WTC11 (cell line): Measurements from ENCODE around the gene ASB1. TPM values are rescaled to one million over a fixed set of nuclear protein-coding genes. Genes with fewer than 3 reads are reported as not detected.

ENCODE experiments used
- ATAC-seq: fragments of 200-7000 bp; cut with Tn5 transposase; 2 replicates; pipeline ENCODE4 v1.10.0; 2021; ENCODE audit warnings: mild to moderate bottlenecking, moderate library complexity
- CTCF ChIA-PET: fragments of 300-600 bp; sonication (Branson Sonifier 250); formaldehyde crosslinking; loops from one replicate; lab custom pipeline; 2021; ENCODE audit warnings: antibody characterized with exemption; lab: Charles Lee
- POLR2A ChIA-PET: fragments of 350-600 bp; sonication (Branson Sonifier 250); formaldehyde crosslinking; loops from one replicate; lab custom pipeline; 2021; ENCODE audit warnings: antibody characterized with exemption; lab: Charles Lee
- DNase-seq: peaks from one replicate; pipeline ENCODE4 v3.0.0; 2021; ENCODE audit warnings: low spot score
- H3K27ac Mint-ChIP-seq: 2 replicates; pipeline ENCODE4 v1.8.0; 2021; ENCODE audit warnings: mixed read lengths
- H3K27me3 Mint-ChIP-seq: 2 replicates; pipeline ENCODE4 v1.8.0; 2021; ENCODE audit warnings: low read depth, mild to moderate bottlenecking, moderate library complexity, mixed read lengths
- H3K36me3 Mint-ChIP-seq: 2 replicates; pipeline ENCODE4 v1.8.0; 2021; ENCODE audit warnings: mixed read lengths
- H3K4me1 Mint-ChIP-seq: 2 replicates; pipeline ENCODE4 v1.8.0; 2022; ENCODE audit warnings: mixed read lengths
- H3K4me3 Mint-ChIP-seq: 2 replicates; pipeline ENCODE4 v1.8.0; 2021; ENCODE audit warnings: mild to moderate bottlenecking, moderate library complexity, mixed read lengths
- H3K9me3 Mint-ChIP-seq: 2 replicates; pipeline ENCODE4 v1.8.0; 2021; ENCODE audit warnings: mixed read lengths
- AR ChIP-seq: fragments of 250-450 bp; sonication (Bioruptor Pico); IDR thresholded peaks from 2 replicates; pipeline ENCODE4 v1.9.0; 2021; ENCODE audit warnings: mild to moderate bottlenecking
- ARID4B ChIP-seq: sonication (generic); formaldehyde crosslinking; IDR thresholded peaks from 2 replicates; pipeline ENCODE4 v1.8.0; 2023; ENCODE audit warnings: missing genetic modification reagents, mild to moderate bottlenecking, borderline replicate concordance
- ATF3 ChIP-seq: sonication (generic); formaldehyde crosslinking; conservative IDR thresholded peaks from 2 replicates; pipeline ENCODE4 v1.8.1; 2022; ENCODE audit warnings: mild to moderate bottlenecking, missing genetic modification reagents
- CREB1 ChIP-seq: sonication (generic); formaldehyde crosslinking; IDR thresholded peaks from 2 replicates; pipeline ENCODE4 v1.8.0; 2023; ENCODE audit warnings: mild to moderate bottlenecking, missing genetic modification reagents
- E2F4 ChIP-seq: sonication (generic); formaldehyde crosslinking; IDR thresholded peaks from 2 replicates; pipeline ENCODE4 v1.8.1; 2022; ENCODE audit warnings: low read depth, mild to moderate bottlenecking, moderate library complexity, missing genetic modification reagents, borderline replicate concordance
- E2F5 ChIP-seq: sonication (generic); formaldehyde crosslinking; IDR thresholded peaks from 2 replicates; pipeline ENCODE4 v1.8.1; 2022; ENCODE audit warnings: mild to moderate bottlenecking, moderate library complexity, missing genetic modification reagents
- ETV6 ChIP-seq: sonication (generic); formaldehyde crosslinking; IDR thresholded peaks from 2 replicates; pipeline ENCODE4 v1.8.1; 2022; ENCODE audit warnings: mild to moderate bottlenecking, missing genetic modification reagents
- GRHL2 ChIP-seq: fragments of 250-450 bp; sonication (Bioruptor Pico); IDR thresholded peaks from 2 replicates; pipeline ENCODE4 v1.8.0; 2022; ENCODE audit warnings: mild to moderate bottlenecking, moderate library complexity; ENCODE audit not compliant: insufficient replicate concordance, severe bottlenecking
- MLX ChIP-seq: sonication (generic); formaldehyde crosslinking; IDR thresholded peaks from 2 replicates; pipeline ENCODE4 v1.8.1; 2023; ENCODE audit warnings: mild to moderate bottlenecking, missing genetic modification reagents, moderate library complexity
- OVOL2 ChIP-seq: fragments of 250-450 bp; sonication (Bioruptor Pico); IDR thresholded peaks from 2 replicates; pipeline ENCODE4 v1.9.0; 2021; ENCODE audit warnings: mild to moderate bottlenecking, borderline replicate concordance
- TCF7 ChIP-seq: sonication (generic); formaldehyde crosslinking; IDR thresholded peaks from 2 replicates; pipeline ENCODE4 v1.8.0; 2022; ENCODE audit warnings: mild to moderate bottlenecking, low read depth, missing genetic modification reagents, moderate library complexity
- USF2 ChIP-seq: sonication (generic); formaldehyde crosslinking; IDR thresholded peaks from 2 replicates; pipeline ENCODE4 v1.8.1; 2023; ENCODE audit warnings: mild to moderate bottlenecking, missing genetic modification reagents, moderate library complexity
- ZBTB43 ChIP-seq: sonication (generic); formaldehyde crosslinking; IDR thresholded peaks from 2 replicates; pipeline ENCODE4 v1.8.1; 2023; ENCODE audit warnings: mild to moderate bottlenecking, missing genetic modification reagents
- ZMAT4 ChIP-seq: fragments of 250-450 bp; sonication (Bioruptor Pico); IDR thresholded peaks from 2 replicates; pipeline ENCODE4 v1.9.0; 2021; ENCODE audit warnings: mild to moderate bottlenecking
- ZNF138 ChIP-seq: sonication (generic); formaldehyde crosslinking; conservative IDR thresholded peaks from 2 replicates; pipeline ENCODE4 v1.8.1; 2022; ENCODE audit warnings: mild to moderate bottlenecking, moderate library complexity, missing genetic modification reagents
- ZNF232 ChIP-seq: sonication (generic); formaldehyde crosslinking; IDR thresholded peaks from 2 replicates; pipeline ENCODE4 v1.8.0; 2022; ENCODE audit warnings: mild to moderate bottlenecking, missing genetic modification reagents
- ZNF263 ChIP-seq: sonication (generic); formaldehyde crosslinking; IDR thresholded peaks from 2 replicates; pipeline ENCODE4 v1.8.1; 2022; ENCODE audit warnings: low read depth, mild to moderate bottlenecking, moderate library complexity, missing genetic modification reagents
- ZNF317 ChIP-seq: sonication (generic); formaldehyde crosslinking; IDR thresholded peaks from 2 replicates; pipeline ENCODE4 v1.8.1; 2023; ENCODE audit warnings: low read depth, mild to moderate bottlenecking, moderate library complexity, missing genetic modification reagents, borderline replicate concordance
- ZNF416 ChIP-seq: fragments of 250-450 bp; sonication (Bioruptor Pico); IDR thresholded peaks from 2 replicates; pipeline ENCODE4 v1.9.0; 2021; ENCODE audit warnings: mild to moderate bottlenecking, inconsistent platforms
- ZNF512 ChIP-seq: sonication (generic); formaldehyde crosslinking; IDR thresholded peaks from 2 replicates; pipeline ENCODE4 v1.8.1; 2022; ENCODE audit warnings: missing genetic modification reagents, borderline replicate concordance
- total RNA-seq: library from RNA; stranded (reverse); gene quantifications from 3 replicates; pipeline ENCODE4 v1.2.3, GENCODE V29; 2021

ASB1 gene
- total RNA-seq, 1 experiment from 2014 or later: 43.9 TPM

GRCh38 chr2:238387332-238387731 lies 39.4 kb upstream of the ASB1 start:
- Mint-ChIP-seq H3K4me1 (peaks cover 4% of the 10 kb centered on the region; the same call in 1 of the 2 replicates), H3K9me3 (peaks cover 8% of the 10 kb centered on the region), H3K27me3 (no peaks in the 10 kb centered on the region), H3K36me3 (peaks cover 14% of the 10 kb centered on the region), H3K4me3 (no peak overlapping the region)
- no peak for ATAC-seq
- POLR2A ChIA-PET: no interaction called here
- TF ChIP-seq CREB1 (CRISPR knock-in tag): no peak
- TF ChIP-seq TCF7: no peak
- no peak for TF ChIP-seq GRHL2 (CRISPR knock-in tag)
- no peak for TF ChIP-seq ZNF512 (CRISPR knock-in tag)
- TF ChIP-seq ZNF232 (CRISPR knock-in tag): no peak
- no peak for TF ChIP-seq ZNF138 (CRISPR knock-in tag)
- no peak for TF ChIP-seq AR (CRISPR knock-in tag)
- TF ChIP-seq E2F4: no peak
- TF ChIP-seq OVOL2 (CRISPR knock-in tag): no peak
- no peak for TF ChIP-seq ZNF263 (CRISPR knock-in tag)
- TF ChIP-seq USF2 (CRISPR knock-in tag): no peak
- no peak for TF ChIP-seq ZBTB43
- TF ChIP-seq ZMAT4: no peak
- no peak for TF ChIP-seq ZNF416 (CRISPR knock-in tag)
- no peak for TF ChIP-seq ATF3 (CRISPR knock-in tag)
- no peak for TF ChIP-seq ETV6
- TF ChIP-seq ZNF317 (CRISPR knock-in tag): no peak
- TF ChIP-seq E2F5: no peak
- no peak for TF ChIP-seq ARID4B (CRISPR knock-in tag)
- no peak for TF ChIP-seq MLX
- TF ChIP-seq, all 79 proteins: peak for 0
- CTCF ChIA-PET: interaction anchor here (1.3 kb wide), 1 partner anchor 30 kb away, joined by 3 read pairs; no protein-coding TSS in a partner anchor
- no peak overlapping the region for H3K27ac Mint-ChIP-seq
- DNase-seq: no peak
